ENCODE data around the gene B4GALNT1.
A peak's percentile ranks its signal among the peaks of the same experiment; 100 is the strongest.
"Not testable (repeated sequence)": the region's sequence is repeated elsewhere in the genome, so short reads cannot be mapped to it uniquely, and the experiment has no call there.

The B4GALNT1 gene

DNA sequence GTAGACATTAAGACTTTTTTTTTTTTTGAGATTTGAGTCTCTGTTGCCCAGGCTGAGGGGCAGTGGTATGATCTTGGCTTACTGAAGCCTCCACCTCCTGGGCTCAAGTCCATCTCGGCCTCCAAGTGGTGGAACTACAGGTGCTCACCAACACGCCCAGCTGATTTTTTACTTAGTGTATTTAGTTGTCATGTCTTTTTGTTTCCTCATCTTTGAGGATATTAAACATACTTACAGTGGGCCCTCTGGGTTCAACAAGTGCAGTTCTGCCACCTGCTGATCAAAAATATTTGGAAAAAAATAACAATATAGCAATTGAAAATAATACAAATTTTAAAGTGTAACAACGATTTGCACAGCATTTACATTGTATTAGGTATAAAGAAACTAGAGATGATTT is 4.4 kb upstream of the B4GALNT1 start:
- DNase-seq (ENCODE audit: low spot score), result no peak

DNA sequence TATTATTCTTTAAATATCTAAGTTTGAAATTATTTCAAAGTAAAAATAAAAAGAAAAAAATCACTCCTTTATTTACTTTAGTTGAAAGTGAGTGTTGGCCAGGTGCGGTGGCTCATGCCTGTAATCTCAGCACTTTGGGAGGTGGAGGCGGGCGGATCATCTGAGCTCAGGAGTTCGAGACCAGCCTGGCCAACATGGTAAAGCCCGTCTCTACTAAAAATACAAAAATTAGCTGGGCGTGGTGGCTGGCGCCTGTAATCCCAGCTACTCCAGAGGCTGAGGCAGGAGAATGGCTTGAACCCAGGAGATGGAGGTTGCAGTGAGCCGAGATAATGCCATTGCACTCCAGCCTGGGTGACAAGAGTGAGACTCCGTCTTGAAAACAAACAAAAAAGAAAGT is 3.7 kb upstream of the B4GALNT1 start:
- DNase-seq (ENCODE audit: low spot score), result not testable (repeated sequence)

DNA sequence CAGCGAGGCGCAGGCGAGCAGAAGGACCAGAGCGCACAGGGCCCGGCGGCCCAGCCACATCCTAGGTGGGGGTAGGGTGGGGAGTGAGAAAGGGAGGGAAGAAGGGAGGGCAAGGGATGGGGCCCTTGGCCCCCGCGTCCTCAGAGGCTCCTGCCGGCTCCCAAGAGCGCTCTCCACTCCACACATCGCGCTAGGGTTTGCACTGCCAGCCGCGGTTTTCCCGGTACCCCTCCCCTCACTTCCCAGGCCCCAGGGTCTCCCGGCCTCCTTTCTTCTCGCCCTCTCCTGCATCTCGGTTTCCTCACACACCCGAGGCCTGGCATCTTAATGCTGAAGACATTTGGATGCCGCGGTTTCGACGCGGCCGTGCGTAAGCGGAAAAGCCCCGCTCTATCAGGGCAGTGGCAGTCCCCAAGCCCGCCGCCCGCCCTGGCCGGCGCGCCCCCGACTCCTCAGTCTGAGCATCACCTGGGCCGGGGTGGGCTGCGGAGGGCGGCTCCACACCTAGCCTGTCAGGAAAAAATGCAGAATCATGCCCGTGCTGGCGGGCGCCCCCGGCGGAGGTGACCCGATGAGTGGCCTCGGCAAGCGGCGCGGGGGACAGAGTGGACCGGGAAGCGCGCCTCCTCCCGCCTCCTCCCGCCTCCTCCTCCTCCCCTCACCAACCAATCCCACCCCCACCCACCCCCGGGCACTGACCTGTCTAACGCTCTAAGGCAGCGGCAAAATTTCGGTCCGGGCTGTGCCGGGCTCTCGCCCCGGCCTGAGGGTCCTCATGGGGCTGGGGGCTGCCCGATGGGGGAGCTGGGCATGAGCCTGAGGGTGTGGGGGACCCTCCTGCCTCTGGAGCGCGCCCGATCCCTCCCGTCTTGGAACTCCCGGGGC is 686 bp downstream of the B4GALNT1 start:
- no peak for DNase-seq (ENCODE audit: low spot score)

DNA sequence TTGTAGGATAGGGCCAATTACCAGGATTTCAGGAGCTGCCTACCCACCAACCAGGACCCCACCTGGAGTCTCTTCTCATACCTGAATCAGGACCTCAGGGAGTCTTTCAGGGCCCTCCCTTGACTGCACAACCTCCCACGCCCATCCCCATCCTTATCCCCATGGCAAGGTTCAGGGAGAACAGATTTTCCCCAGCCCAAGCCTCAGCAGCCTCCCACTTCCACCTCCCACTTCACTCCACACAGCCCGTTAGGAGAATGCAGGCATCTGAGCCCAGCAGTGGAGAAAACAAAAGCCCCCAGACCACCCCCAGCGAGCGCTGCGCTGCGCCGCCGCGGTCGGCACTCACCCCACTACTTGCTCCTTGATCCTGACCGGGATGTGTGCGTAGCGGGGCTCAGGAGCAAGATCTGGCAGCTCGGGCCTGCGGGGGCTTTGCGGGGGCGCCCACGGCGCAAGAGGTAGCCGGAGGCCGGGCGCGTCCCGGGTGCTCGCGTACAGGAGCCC is 1.4 kb downstream of the B4GALNT1 start:
- DNase-seq (ENCODE audit: low spot score), result no peak

DNA sequence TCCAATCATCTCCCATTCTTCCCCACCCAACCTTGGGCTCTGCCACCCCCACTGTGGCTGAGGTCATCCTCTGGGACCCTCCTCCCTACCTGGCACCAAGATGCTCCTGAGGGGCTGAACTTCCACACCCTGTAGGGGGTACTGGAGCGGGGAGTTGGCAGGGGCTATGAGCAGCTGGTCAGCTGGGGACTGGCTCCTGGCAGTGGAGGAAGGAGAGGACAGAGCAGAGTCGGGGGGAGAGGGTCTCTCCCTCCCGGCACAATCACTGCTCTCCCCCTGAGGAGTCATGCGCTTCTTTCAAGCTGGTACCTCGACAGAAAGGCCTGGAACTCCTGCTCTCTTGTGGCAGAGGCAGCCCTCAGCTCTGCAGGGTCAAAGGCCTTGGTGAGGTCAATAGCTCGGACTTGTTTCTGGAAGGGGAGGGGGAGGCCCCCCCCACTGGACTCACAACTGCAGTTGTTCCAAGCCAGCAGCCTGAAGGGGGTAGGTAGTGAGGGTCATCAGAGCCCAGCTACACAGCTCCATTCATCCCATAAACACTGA is 2.0 kb downstream of the B4GALNT1 start:
- DNase-seq (ENCODE audit: low spot score), result no peak

DNA sequence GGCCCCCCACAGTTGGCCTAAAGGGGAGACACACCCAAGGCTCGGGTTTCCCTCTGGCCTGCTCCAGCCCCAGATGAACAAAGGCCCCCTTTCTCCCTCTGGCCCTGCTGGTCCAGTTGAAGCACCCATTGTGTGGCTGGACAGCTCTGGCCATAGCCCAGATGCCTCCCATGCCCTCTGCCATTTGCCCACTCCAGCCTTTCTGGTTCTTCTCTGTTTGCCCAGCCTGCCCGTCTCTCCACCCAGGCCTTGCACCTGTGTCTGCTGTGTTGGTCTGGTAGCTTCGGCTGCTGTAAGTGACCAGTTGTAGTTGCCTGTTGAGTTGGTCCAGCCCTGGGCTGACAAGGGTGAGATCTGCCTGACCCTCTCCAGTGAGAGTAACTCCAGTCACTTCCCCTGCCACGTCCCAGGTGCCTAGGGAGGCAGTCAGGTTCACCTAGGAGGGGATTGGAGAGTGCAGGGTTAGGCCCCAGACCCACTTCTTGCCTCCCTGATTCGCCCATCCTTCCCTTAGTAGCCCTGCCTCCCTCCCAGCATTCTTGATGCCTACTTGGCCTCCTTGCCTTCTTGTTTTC is 3.0 kb downstream of the B4GALNT1 start:
- no peak for DNase-seq (ENCODE audit: low spot score)

DNA sequence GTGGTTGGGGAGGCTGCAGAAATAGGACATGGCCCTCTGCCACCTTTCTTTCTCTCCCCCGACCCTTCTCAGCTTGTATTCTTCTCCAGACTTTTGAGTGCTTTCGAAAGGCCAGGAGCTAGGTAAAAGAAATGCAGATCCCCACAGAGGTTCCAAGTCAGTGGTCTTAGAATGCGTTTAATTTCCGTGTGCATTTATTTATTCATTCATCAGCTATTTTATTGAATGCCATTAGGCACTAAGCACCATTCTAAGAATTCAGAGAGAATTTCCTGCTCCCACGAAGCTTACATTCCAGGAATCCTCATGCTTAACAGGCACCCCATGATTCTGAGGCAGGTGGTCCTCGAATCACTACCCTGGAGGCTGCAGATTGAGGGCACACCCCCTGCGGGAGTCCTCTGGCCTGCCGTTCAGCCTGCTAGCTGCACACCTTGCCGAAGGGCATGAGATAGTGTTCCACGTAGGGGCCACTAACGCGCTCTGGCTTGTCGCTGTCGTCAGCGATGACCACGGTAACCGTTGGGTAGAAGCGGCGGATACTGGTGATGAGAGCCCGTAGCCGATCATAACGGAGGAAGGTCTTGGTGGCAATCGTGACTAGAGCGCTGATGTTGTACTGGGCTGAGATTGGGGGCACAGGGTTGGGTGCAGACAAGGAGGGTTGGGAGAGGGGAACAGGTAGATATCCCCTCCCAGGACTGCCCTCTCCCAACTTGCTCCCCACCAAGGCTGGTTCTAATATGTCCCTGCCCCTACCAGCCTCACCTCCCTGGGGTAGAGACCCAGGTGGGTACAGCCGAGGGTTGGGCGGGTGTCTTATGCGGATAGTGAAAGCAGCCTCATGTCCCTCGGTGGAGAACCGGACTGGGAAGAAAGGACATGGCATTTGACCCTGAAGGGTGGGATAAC is 4.5 kb downstream of the B4GALNT1 start:
- DNase-seq (ENCODE audit: low spot score), result no peak

DNA sequence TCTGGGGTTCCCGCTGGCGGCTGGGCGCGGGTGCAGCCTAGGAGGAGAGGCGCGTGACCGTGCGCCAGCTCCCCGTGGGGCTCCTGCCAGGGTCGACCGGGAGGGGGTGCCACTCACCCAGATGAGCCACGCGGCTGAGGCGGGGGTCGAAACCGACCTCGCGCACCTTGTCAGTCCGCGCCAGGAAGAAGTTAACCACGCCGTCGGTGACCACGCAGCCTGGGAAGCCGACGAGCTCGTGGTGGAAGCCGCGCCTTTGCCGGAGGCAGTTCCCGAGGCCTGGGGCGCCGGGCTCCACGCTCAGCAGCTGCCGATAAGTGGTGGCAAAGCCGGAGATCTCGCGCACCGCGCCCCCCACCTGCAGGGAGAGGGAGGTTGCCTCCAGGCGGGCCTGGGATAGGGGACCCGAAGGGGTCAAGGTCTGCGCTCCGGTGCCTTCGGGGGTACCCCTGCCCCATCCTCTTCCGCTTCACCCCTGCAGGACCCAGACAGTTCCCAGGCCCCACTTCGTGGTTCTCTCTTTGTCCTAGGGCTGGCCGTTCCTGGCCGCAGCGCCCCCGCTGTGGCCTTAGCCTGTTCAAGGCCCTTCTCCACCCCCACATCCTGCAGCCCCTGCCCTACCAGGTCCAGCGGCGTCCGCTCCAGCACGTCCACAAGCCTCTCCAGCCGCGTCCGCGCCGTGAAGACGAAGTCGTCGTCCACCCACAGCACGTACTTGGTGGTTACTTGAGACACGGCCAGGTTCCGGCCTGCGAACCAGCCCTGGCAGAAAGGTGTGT is 5.3 kb downstream of the B4GALNT1 start:
- DNase-seq (ENCODE audit: low spot score), result no peak

DNA sequence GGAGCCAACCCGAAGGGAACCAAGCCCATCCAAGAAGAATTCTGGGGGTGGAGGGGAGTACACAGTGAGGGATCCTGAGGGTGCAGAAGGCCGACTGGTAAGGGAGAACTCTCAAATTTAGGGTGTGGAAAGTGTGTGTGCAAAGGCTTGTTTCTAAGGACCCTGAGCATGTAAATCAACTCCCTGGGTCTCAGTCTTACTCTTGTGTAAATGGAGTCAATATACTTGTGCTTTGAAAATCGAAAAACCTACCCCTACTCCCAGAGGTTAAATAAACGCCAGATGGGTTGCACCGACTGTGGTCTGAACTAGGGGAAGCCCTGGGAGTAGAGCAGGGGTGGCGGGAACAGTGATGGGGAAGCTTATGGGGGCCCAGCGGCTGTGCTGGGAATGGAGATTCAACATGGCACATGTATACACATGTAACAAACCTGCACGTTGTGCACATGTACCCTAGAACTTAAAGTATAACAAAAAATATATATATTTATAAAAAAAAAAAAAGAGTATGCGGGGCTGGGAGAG is 6.0 kb downstream of the B4GALNT1 start:
- DNase-seq (ENCODE audit: low spot score), result no peak

DNA sequence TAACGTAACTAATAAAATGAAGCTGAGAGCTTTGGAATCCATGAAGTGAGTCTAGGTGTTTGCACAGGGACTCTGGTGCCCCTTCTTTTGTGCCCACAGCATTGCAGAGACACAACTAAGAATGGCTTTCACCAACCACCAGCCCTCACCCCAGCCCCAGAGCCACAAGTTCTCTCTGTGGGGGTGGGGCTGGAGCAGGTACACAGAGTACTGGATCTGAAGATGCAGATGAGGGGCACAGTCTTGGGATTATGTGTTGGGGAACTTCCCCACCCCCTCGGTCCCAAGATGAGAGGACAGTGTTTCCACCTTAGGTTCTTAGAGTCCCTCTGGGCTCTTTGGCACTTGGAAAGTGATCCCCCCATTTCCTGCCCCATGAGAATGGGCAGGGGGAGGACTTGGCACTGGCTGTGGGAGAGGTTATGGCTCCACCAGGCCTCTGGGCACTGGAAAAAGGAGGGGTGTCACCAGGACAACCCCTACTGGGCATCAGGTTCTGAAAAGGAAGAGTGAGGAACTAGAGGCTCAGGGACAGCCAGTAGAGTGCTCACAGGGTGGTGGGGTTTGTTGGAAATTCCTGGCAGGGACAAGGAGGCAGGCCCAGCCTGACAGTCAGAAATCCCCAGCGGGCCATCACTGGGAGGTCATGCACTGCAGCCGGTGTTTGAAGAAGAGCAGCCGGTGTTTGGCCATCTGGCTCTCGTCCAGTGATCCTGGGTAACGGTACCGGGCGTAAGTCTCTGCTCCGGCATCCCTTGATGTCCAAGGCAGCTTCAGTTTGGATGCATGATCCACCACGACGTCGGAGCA is 6.7 kb downstream of the B4GALNT1 start:
- DNase-seq (ENCODE audit: low spot score), result no peak

DNA sequence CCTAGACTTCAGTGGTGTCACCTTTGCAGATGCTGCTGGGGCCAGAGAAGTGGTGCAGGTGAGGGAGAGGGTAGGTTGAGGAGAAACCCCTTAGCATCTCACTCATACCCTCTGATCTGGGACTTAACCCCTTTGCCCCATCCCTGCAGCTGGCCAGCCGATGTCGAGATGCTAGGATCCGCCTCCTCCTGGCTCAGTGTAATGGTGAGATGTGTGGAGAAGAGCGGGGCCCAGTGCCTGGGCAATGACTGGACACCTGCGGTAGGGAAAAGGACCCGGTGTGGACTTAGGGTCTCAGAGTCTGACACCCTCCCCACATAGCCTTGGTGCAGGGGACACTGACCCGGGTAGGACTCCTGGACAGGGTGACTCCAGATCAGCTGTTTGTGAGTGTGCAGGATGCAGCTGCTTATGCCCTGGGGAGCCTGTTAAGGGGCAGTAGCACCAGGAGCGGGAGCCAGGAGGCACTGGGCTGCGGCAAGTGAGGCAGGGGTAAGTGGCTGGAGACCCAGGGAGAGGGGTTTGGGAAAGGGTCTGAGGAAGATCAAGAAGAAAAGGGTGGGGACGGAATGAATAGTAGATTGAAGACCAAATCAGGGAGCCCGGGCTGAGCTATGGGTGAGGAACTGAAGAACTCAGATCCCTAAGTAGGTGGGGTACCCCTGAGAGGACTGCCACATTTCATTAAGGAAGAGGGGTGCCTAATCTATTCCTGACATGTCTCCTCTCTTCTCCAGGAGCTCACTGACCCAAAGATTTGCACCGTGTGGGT is 7.6 kb downstream of the B4GALNT1 start:
- no peak for DNase-seq (ENCODE audit: low spot score)

DNA sequence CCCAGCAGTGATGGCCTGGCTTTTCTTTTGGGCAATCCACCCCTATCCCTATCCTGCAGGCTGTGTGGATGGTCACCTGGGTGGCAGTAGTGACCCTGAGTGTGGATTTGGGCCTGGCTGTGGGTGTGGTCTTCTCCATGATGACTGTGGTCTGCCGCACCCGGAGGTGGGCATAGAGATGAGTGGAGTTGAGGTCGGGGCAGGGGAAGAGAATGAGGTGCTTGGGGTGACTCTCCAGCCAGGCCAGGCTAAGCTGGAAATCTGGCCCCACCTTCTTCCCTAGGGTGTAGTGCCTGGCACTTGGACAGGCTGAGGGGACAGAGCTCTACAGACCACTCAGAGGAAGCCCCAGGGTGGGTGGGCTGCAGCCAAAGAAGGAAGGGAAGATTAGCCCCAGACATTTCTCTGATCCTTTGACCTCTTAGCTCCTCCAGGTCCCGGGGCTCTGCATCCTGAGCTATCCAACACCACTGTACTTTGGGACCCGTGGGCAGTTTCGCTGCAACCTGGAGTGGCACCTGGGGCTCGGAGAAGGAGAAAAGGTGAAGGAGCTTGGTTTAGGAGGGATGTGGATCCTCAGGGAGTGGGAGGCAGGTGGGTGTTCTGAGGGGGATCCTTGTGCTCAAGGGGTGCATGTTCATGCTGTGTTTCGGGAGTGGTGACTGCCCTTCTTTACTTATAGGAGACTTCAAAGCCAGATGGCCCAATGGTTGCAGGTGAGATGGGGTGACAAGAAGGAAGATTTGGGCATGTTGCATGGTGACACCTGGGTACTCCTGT is 8.4 kb downstream of the B4GALNT1 start:
- no peak for DNase-seq (ENCODE audit: low spot score)

DNA sequence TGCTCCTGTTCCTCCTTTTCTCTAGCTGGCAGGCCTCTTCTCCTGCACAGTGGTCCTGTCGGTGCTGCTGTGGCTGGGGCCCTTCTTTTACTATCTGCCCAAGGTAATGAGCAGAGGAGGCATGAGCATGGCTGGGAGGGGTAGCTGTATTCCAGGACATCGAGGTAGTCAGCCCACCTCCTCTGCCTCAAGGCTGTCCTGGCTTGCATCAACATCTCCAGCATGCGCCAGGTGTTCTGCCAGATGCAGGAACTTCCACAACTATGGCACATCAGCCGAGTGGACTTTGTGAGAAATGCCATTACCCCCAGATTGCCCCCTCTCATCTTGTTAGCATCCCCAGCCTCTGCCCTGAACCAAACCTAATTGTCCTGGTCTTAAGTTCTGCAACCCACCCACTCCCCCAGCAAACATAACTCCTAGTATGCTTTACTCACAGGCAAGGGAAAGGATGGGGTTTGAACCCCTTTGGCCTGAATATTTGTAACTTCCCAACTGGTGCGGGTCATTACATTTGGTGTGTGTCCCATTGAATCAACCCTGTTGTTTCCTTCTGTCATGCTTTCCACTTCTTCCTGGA is 9.1 kb downstream of the B4GALNT1 start:
- no peak for DNase-seq (ENCODE audit: low spot score)

DNA sequence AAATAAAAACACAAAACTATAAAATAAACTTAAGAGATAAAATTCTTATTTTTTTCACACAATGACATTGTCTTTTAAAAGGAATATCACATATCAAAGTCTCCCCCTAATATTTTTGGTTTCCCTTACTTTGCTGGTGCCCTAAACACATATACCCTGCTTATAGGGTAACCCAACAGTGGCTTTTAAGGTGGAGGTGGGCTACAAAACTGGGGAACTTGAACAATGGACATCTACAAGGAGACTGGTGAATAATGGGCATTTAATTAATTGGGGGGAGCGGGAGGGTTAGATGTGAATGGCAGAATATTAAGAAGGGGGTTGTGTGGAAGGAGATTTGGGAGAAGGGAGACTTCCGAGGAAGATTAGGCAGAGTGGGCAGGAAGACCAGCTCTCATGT is 9.6 kb downstream of the B4GALNT1 start:
- no peak for DNase-seq (ENCODE audit: low spot score)

DNA sequence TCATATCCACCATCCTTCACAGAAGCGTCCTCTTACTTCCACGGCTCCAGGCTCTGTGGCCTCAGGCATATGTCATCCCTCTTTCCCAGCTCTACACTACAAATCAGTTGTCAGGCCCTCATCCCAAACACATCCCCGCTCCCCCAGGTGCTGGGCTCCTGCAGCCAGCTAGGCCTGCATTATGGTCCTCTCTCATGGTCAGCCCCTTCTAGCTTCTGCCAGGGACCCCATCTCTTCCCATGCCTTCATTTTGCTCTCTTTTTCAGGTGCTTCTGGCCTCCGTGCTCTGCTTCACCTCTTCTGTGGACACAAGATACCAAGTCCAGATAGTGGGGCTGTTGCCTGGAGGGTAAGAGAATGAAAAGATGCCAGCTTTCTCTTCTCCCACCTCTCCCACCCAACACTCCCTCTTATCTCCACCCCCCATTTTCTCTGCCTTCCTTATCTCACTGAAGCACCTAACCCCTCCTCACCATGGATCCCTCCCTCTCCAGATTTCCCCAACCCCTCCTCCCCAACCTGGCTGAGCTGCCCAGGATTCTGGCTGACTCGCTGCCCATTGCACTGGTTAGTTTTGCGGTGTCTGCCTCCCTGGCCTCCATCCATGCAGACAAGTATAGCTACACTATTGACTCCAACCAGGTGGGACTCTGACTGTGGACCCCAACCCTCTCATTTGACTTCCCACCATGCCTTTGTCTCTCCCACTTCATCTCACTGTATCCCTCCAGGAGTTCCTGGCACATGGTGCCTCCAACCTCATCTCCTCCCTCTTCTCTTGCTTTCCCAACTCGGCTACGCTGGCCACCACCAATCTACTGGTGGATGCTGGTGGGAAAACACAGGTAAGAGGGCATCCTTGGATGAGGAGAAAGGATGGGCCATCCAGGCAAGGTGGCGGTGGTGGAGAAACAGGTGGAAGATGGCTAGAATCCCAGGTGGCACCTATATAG is 10.4 kb downstream of the B4GALNT1 start:
- DNase-seq (ENCODE audit: low spot score), result no peak

DNA sequence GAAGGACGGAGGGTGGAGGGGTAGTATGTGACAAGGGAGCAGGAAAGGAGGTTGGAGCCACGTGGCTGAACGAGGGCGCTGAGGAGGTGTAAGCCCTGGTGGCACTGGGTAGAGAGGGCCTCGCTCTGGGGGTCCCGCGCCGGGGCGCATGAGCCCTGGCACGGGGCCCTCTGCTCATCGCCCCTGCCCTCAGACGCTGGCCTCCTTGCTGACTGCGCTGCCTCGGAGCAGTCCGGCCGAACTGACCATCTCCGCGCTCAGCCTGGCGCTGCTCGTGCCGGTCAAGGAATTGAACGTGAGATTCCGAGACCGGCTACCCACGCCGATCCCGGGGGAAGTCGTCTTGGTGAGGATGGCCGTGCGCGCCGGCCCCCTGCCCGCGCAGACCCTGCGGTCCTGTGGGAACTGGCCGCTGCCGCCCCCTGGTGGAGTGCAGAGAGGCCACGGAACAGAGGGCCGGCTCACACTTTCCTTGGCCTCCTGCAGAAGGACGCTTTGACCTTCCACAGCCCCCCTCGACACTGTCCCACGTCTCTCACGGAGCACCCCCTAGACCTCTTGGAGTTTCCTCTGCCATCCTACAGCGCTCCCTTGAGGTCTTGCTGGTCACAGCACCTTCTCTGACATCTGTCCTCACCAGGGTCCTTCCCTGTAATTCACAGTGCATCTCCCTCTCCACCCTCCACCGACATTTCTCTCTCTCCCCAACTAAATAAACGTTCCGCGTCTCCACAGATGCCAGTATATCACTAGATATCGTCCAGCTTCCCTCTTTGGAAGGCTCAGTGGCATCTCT is 11.3 kb downstream of the B4GALNT1 start:
- peak; percentile 26 for DNase-seq (ENCODE audit: low spot score)
